Ishikawa (cell line): ENCODE measurements around the gene MICU2.

Source experiments
- CEBPB ChIP-seq: IDR thresholded peaks from 2 replicates; pipeline ENCODE4 v1.6.1; 2012
- CREB1 ChIP-seq: IDR thresholded peaks from 2 replicates; pipeline ENCODE4 v1.6.1; 2012; ENCODE audit warnings: low read depth
- EGR1 ChIP-seq: IDR thresholded peaks from 2 replicates; pipeline ENCODE4 v1.6.1; 2012
- EP300 ChIP-seq: IDR thresholded peaks from 2 replicates; pipeline ENCODE4 v1.6.1; 2012; ENCODE audit warnings: borderline replicate concordance
- FOXM1 ChIP-seq: IDR thresholded peaks from 2 replicates; pipeline ENCODE4 v1.6.1; 2012; ENCODE audit warnings: low read depth, borderline replicate concordance
- NFIC ChIP-seq: IDR thresholded peaks from 2 replicates; pipeline ENCODE4 v1.6.1; 2012
- RAD21 ChIP-seq: IDR thresholded peaks from 2 replicates; pipeline ENCODE4 v1.6.1; 2012; ENCODE audit warnings: low read depth
- TAF1 ChIP-seq: IDR thresholded peaks from 2 replicates; pipeline ENCODE4 v1.6.1; 2012; ENCODE audit warnings: low read depth, mild to moderate bottlenecking
- TCF12 ChIP-seq: IDR thresholded peaks from 2 replicates; pipeline ENCODE4 v1.6.1; 2012; ENCODE audit warnings: low read depth
- TEAD4 ChIP-seq: IDR thresholded peaks from 2 replicates; pipeline ENCODE4 v1.6.1; 2012
- USF1 ChIP-seq: IDR thresholded peaks from 2 replicates; pipeline ENCODE4 v1.6.1; 2012
- YY1 ChIP-seq: IDR thresholded peaks from 2 replicates; pipeline ENCODE4 v1.6.1; 2012; ENCODE audit warnings: low read depth
- ZBTB7A ChIP-seq: IDR thresholded peaks from 2 replicates; pipeline ENCODE4 v1.6.1; 2012; ENCODE audit warnings: low read depth
- TF ChIP-seq, protein P1 (sequence below): IDR thresholded peaks from 2 replicates; pipeline ENCODE4 v1.6.1; 2012; ENCODE audit warnings: low read depth, mild to moderate bottlenecking
- TF ChIP-seq, protein P2 (sequence below): IDR thresholded peaks from 2 replicates; pipeline ENCODE4 v1.6.1; 2012

MICU2 gene

DNA sequence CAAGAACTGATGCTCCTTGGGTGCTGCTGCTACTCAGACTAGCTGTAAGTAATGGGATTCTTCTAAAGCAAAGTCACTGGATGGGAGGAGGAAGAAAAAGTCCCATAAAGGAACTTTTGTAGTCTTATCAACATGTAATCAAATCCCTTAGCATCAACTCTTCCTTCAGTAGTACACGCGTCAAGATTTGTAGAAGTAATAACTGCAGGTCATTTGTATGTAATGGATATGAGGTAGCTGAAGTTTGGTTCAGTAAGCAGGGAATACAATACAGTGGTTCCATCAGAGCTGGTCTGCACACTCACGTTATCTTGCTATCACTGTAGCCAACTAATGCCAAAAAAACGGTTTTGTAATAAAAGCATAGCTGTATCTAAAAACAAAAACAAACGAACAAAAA lies 72.5 kb downstream of the MICU2 start:
- TF ChIP-seq CREB1: no peak
- no peak for TF ChIP-seq CEBPB
- no peak for TF ChIP-seq TEAD4
- no peak for TF ChIP-seq YY1
- TF ChIP-seq RAD21: no peak
- no peak for TF ChIP-seq NFIC
- TF ChIP-seq ZBTB7A: no peak
- TF ChIP-seq, protein P1, sequence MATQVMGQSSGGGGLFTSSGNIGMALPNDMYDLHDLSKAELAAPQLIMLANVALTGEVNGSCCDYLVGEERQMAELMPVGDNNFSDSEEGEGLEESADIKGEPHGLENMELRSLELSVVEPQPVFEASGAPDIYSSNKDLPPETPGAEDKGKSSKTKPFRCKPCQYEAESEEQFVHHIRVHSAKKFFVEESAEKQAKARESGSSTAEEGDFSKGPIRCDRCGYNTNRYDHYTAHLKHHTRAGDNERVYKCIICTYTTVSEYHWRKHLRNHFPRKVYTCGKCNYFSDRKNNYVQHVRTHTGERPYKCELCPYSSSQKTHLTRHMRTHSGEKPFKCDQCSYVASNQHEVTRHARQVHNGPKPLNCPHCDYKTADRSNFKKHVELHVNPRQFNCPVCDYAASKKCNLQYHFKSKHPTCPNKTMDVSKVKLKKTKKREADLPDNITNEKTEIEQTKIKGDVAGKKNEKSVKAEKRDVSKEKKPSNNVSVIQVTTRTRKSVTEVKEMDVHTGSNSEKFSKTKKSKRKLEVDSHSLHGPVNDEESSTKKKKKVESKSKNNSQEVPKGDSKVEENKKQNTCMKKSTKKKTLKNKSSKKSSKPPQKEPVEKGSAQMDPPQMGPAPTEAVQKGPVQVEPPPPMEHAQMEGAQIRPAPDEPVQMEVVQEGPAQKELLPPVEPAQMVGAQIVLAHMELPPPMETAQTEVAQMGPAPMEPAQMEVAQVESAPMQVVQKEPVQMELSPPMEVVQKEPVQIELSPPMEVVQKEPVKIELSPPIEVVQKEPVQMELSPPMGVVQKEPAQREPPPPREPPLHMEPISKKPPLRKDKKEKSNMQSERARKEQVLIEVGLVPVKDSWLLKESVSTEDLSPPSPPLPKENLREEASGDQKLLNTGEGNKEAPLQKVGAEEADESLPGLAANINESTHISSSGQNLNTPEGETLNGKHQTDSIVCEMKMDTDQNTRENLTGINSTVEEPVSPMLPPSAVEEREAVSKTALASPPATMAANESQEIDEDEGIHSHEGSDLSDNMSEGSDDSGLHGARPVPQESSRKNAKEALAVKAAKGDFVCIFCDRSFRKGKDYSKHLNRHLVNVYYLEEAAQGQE: no peak

- TF ChIP-seq NFIC (no peak), ZBTB7A (no peak), USF1 (no peak), TEAD4 (no peak), CEBPB (no peak), EGR1 (no peak), CREB1 (no peak), YY1 (no peak), EP300 (no peak), FOXM1 (no peak), RAD21 (no peak), TAF1 (no peak), TCF12 (no peak)
- TF ChIP-seq, protein P2, sequence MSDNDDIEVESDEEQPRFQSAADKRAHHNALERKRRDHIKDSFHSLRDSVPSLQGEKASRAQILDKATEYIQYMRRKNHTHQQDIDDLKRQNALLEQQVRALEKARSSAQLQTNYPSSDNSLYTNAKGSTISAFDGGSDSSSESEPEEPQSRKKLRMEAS: no peak
- TF ChIP-seq, protein P1: no peak
These were observed 73.3 kb downstream of the MICU2 start for GRCh38 chr13:21530656-21531055.

DNA sequence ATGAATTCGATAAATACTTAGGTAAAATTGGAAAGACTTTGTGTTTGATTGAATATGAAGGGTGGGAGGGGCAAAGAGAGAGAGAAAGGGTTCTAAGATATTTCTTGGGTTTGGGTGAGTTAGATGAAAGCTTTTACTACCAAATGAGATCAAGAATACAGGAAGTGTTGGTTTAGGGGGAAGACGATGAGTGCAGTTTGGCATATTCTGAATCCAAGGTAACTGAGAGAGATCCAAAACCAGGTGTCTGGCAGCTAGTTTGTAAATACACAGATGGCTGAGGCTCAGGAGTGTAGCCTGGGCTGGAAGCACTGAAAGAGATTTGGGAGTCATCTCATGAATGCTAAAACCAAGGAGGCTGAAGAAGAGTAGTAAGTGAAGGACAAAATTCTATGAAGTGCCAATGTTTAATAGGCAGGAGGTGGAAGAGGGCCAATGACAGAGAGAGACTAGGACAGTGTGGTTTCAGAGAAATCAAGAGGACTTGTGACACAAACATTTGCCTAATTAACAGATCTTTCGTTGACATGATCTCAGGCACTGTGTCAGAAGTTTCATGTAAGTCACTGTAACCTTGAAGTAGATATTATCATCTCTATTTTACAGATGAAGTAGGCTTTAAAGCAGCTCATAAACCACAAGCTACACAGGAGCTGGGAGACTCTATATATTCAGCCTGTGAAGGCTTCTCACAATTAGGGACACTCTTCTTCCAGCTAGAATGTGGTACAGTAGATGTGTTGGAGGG lies 74.7 kb downstream of the MICU2 start:
- TF ChIP-seq RAD21 (no peak), EGR1 (no peak), FOXM1 (no peak), NFIC (no peak), YY1 (no peak), EP300 (no peak), TAF1 (no peak), TCF12 (no peak), USF1 (no peak), TEAD4 (no peak), CEBPB (no peak), ZBTB7A (no peak), CREB1 (no peak)
- TF ChIP-seq, protein P1: no peak
- TF ChIP-seq, protein P2: no peak

GRCh38 chr13:21528616-21529015 lies 75.4 kb downstream of the MICU2 start:
- TF ChIP-seq, protein P2: 0 out of 2 replicates have a peak, but pooled peaks have one; percentile 18
- TF ChIP-seq NFIC: no peak
